B cell (primary cell): Measurements from ENCODE around the gene PODNL1. TPM values are rescaled to one million over a fixed set of nuclear protein-coding genes. Genes with fewer than 3 reads are reported as not detected.

Experiments used
- ATAC-seq: fragments of 200-7000 bp; cut with Tn5 transposase; one replicate; pipeline ENCODE4 v1.10.0; 2021; ENCODE audit warnings: low read depth, mild to moderate bottlenecking, moderate number of reproducible peaks, moderate library complexity
- CTCF ChIA-PET: fragments of 350-600 bp; sonication (Branson Sonifier 250); formaldehyde crosslinking; loops from one replicate; lab custom pipeline; 2021; ENCODE audit warnings: antibody characterized with exemption, inconsistent platforms; lab: Charles Lee
- POLR2A ChIA-PET: fragments of 350-600 bp; sonication (Branson Sonifier 250); formaldehyde crosslinking; loops from one replicate; lab custom pipeline; 2021; ENCODE audit warnings: antibody characterized with exemption; lab: Charles Lee
- DNase-seq: peaks from one replicate; pipeline ENCODE4 v3.0.0; 2013
- H2AFZ ChIP-seq: 2 replicates; pipeline ENCODE4 v1.6.1; 2012; ENCODE audit warnings: mild to moderate bottlenecking, low read depth, low read length; ENCODE audit not compliant: insufficient read depth, poor library complexity, severe bottlenecking
- H3K27ac ChIP-seq, 2 donors: 1 replicate in 1 of 2; 2 replicates in 1 of 2; pipeline ENCODE4 v1.5.1; 2012 to 2013; ENCODE audit warnings: low read length in 2 of 2, mild to moderate bottlenecking in 2 of 2, moderate library complexity in 1 of 2
- H3K27me3 ChIP-seq, 4 experiments: fragments of 200-600 bp in 1 of 4; sonication (generic) in 1 of 4; replicated peaks in 1 of 4; 1 replicate in 2 of 4; 2 replicates in 2 of 4; pipeline versions ENCODE4 v1.6.1 to v1.7.0; 2013 to 2016; ENCODE audit warnings: low read length in 3 of 4, mild to moderate bottlenecking in 2 of 4, mixed read lengths in 1 of 4, moderate library complexity in 1 of 4; ENCODE audit not compliant: insufficient read depth in 4 of 4, control insufficient read depth in 3 of 4; ENCODE audit errors: control extremely low read depth in 1 of 4
- H3K36me3 ChIP-seq, 2 experiments: replicated peaks in 1 of 2; 1 replicate in 1 of 2; 2 replicates in 1 of 2; pipeline versions ENCODE4 v1.6.1 to v1.7.1; 2013; ENCODE audit warnings: low read length in 1 of 2; ENCODE audit not compliant: insufficient read depth in 2 of 2, control insufficient read depth in 1 of 2; ENCODE audit errors: control extremely low read depth in 1 of 2, extremely low read depth in 1 of 2
- H3K4me1 ChIP-seq, 2 donors: fragments of 200-600 bp in 1 of 2; sonication (generic) in 1 of 2; 1 replicate in 1 of 2; 2 replicates in 1 of 2; pipeline versions ENCODE4 v1.5.1 to v1.6.1; 2013 to 2017; ENCODE audit warnings: low read length in 2 of 2; ENCODE audit not compliant: control insufficient read depth in 2 of 2, insufficient read depth in 2 of 2
- H3K4me2 ChIP-seq: replicated peaks from 2 replicates; pipeline ENCODE3; 2012; ENCODE audit warnings: mild to moderate bottlenecking, low read depth, low read length; ENCODE audit not compliant: poor library complexity, severe bottlenecking
- H3K4me3 ChIP-seq, 5 experiments: fragments of 200-600 bp in 1 of 5; sonication (generic) in 1 of 5; 1 replicate in 3 of 5; 2 replicates in 2 of 5; pipeline versions ENCODE4 v1.5.1 to v1.7.0; 2011 to 2016; ENCODE audit warnings: low read length in 4 of 5, mild to moderate bottlenecking in 4 of 5, low read depth in 2 of 5, control low read depth in 1 of 5, moderate library complexity in 1 of 5; ENCODE audit not compliant: insufficient read depth in 1 of 5; ENCODE audit errors: control extremely low read depth in 1 of 5, extremely low read depth in 1 of 5
- H3K79me2 ChIP-seq: fragments of 200-600 bp; sonication (generic); one replicate; pipeline ENCODE4 v1.6.0; 2016; ENCODE audit warnings: low read length; ENCODE audit not compliant: control insufficient read depth, insufficient read depth
- H3K9ac ChIP-seq: fragments of 200-600 bp; sonication (generic); 2 replicates; pipeline ENCODE4 v1.6.1; 2017; ENCODE audit warnings: mild to moderate bottlenecking, low read length, moderate library complexity
- H3K9me3 ChIP-seq, 3 donors: one replicate each; pipeline versions ENCODE4 v1.6.1 to v1.7.1; 2013; ENCODE audit warnings: low read length in 2 of 3; ENCODE audit not compliant: control insufficient read depth in 2 of 3, insufficient read depth in 1 of 3; ENCODE audit errors: control extremely low read depth in 1 of 3
- H4K20me1 ChIP-seq: 2 replicates; pipeline ENCODE4 v1.6.0; 2012; ENCODE audit warnings: mild to moderate bottlenecking, low read length; ENCODE audit not compliant: insufficient read depth, control insufficient read depth, poor library complexity, severe bottlenecking
- H3K27ac Mint-ChIP-seq: one replicate; pipeline ENCODE4 v1.8.0; 2021; ENCODE audit warnings: mixed read lengths
- H3K27me3 Mint-ChIP-seq: one replicate; pipeline ENCODE4 v1.8.0; 2021; ENCODE audit warnings: mixed read lengths
- H3K4me1 Mint-ChIP-seq: one replicate; pipeline ENCODE4 v1.8.0; 2021; ENCODE audit warnings: mixed read lengths
- H3K4me3 Mint-ChIP-seq: one replicate; pipeline ENCODE4 v1.8.0; 2021; ENCODE audit warnings: mixed read lengths
- H3K9me3 Mint-ChIP-seq: one replicate; pipeline ENCODE4 v1.8.0; 2022; ENCODE audit warnings: mixed read lengths; ENCODE audit not compliant: insufficient read depth
- EZH2 ChIP-seq: IDR thresholded peaks from 2 replicates; pipeline ENCODE4 v1.6.1; 2012; ENCODE audit warnings: borderline replicate concordance, low read depth, mild to moderate bottlenecking, moderate library complexity, low read length; ENCODE audit not compliant: insufficient read depth, poor library complexity, severe bottlenecking
- WGBS: methylation state at CpG from one replicate; pipeline ENCODE4 v1.1.5; 2013; ENCODE audit warnings: missing lambda C conversion rate; ENCODE audit not compliant: insufficient coverage; 5-methylcytosine and 5-hydroxymethylcytosine counted together
- intact Hi-C: fragments of 100-400 bp; cut with micrococcal nuclease; formaldehyde crosslinking; loops from one replicate; pipeline ENCODE4 v1.10.0; 2022
- polyA plus RNA-seq: library from polyadenylated mRNA; depleted of rRNA; stranded (reverse); fragments of >200 nt; gene quantifications from 2 replicates; pipeline ENCODE4 v1.2.3, GENCODE V29; 2012
- total RNA-seq, 2 donors: library from RNA; stranded (reverse); fragments of 120-200 nt in 1 of 2; gene quantifications; 1 replicate in 1 of 2; 2 replicates in 1 of 2; pipeline versions ENCODE4 v1.2.3 to v1.2.4, GENCODE V29; 2013 to 2022
- TF ChIP-seq, protein P1 (sequence below): fragments of 200-600 bp; IDR thresholded peaks from one replicate; pipeline ENCODE4 v1.8.0; 2022; ENCODE audit warnings: antibody characterized with exemption, mild to moderate bottlenecking

The PODNL1 gene
- total and polyA plus RNA-seq, 2 donors (not counting 1 experiment from before 2014, with no cell fraction given) = not detected

DNA sequence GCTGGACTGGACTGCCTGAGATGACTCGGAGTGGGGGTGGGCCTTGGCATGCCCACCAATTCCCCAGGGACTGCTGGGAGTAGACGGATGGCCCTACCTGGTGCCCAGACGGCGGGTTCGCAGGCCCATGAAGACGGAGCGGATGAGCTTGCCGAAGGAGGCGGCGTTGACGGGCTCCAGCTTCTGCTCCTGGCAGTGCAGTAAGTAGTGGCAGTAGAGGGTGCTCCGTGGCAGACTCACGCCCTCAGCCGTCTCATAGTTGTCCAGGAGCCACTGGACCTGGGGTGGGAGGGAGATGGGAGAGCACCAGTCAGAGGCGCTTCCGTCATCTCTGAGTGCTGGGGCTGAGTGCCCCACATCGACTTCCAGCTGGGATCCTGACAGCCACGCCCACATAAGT, 31.7 kb upstream of the PODNL1 start:
- POLR2A ChIA-PET = no interaction called here

DNA sequence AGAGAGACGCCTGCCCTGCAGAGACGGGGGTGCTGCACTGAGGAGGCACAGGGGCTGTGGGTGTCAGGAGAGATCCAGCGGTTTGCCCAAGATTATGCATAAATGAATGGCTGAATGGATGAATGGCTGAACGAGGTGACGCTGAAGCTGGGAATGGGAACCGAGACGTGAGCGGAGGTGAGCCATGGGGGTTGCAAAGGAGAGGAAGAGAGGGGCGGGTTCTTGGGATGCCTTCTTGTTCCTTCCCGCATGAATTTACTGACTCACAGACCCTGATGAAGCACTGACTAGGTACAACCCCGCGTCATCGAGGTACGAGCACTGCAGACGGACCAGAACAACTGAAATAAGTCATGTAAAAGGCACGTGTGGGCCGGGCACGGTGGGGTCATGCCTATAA, 30.8 kb upstream of the PODNL1 start:
- intact Hi-C loops = no loop called here
- no peak for DNase-seq
- Histone ChIP-seq H3K79me2 (no peaks in the 10 kb centered on the region), H3K4me1 (peaks cover 0 to 2% of the 10 kb centered on the region in 2 donors), H3K27me3 (no peaks in the 10 kb centered on the region), H3K4me2 (no peak overlapping the region), H2AFZ (no peak overlapping the region), H3K9me3 (no peaks in the 10 kb centered on the region), H3K27ac (no peak overlapping the region), H4K20me1 (no peaks in the 10 kb centered on the region), H3K9ac (no peak overlapping the region), H3K4me3 (no peak overlapping the region), H3K36me3 (peaks cover 0 to 61% of the 10 kb centered on the region in 2 experiments)
- TF ChIP-seq, protein P1, sequence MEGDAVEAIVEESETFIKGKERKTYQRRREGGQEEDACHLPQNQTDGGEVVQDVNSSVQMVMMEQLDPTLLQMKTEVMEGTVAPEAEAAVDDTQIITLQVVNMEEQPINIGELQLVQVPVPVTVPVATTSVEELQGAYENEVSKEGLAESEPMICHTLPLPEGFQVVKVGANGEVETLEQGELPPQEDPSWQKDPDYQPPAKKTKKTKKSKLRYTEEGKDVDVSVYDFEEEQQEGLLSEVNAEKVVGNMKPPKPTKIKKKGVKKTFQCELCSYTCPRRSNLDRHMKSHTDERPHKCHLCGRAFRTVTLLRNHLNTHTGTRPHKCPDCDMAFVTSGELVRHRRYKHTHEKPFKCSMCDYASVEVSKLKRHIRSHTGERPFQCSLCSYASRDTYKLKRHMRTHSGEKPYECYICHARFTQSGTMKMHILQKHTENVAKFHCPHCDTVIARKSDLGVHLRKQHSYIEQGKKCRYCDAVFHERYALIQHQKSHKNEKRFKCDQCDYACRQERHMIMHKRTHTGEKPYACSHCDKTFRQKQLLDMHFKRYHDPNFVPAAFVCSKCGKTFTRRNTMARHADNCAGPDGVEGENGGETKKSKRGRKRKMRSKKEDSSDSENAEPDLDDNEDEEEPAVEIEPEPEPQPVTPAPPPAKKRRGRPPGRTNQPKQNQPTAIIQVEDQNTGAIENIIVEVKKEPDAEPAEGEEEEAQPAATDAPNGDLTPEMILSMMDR = no peak
- TF ChIP-seq EZH2 = no peak
- no peaks in the 10 kb centered on the region for H3K9me3 Mint-ChIP-seq
- CTCF ChIA-PET = no interaction called here
- no peak for ATAC-seq
- WGBS = 97% methylated on average over 18 of the region's 18 CpGs
- no peak overlapping the region for H3K4me3 Mint-ChIP-seq
- peaks cover 1% of the 10 kb centered on the region for H3K4me1 Mint-ChIP-seq
- H3K27me3 Mint-ChIP-seq = no peaks in the 10 kb centered on the region
- H3K27ac Mint-ChIP-seq = no peak overlapping the region
- POLR2A ChIA-PET = no interaction called here

More for the DNA sequence above, 31.7 kb upstream of the PODNL1 start:
- Mint-ChIP-seq H3K27me3 (no peaks in the 10 kb centered on the region), H3K4me3 (no peak overlapping the region), H3K27ac (no peak overlapping the region), H3K4me1 (peaks cover 7% of the 10 kb centered on the region), H3K9me3 (no peaks in the 10 kb centered on the region)
- H3K9ac ChIP-seq = no peak overlapping the region
- H3K4me3 ChIP-seq = no peak overlapping the region
- ATAC-seq (no peak), DNase-seq (no peak)
- no peak overlapping the region for H3K27ac ChIP-seq
- CTCF ChIA-PET = interaction anchor here (0.6 to 2.7 kb wide), 5 partner anchors 9 to 79 kb away, joined by 3 to 7 read pairs (median 3); no protein-coding TSS in a partner anchor
- peaks cover 0 to 4% of the 10 kb centered on the region in 2 donors for H3K4me1 ChIP-seq
- no peaks in the 10 kb centered on the region for H3K79me2 ChIP-seq
- H3K4me2 ChIP-seq = no peak overlapping the region
- no peaks in the 10 kb centered on the region for H3K27me3 ChIP-seq
- intact Hi-C loops = no loop called here
- H4K20me1 ChIP-seq = no peaks in the 10 kb centered on the region
- peaks cover 0 to 62% of the 10 kb centered on the region in 2 experiments for H3K36me3 ChIP-seq
- WGBS = 100% methylated on average over 14 of the region's 18 CpGs
- H3K9me3 ChIP-seq = no peaks in the 10 kb centered on the region
- no peak overlapping the region for H2AFZ ChIP-seq
- TF ChIP-seq EZH2 = no peak
